ENCODE measurements around the gene TMEM131L.
"Not testable (repeated sequence)": the region's sequence is repeated elsewhere in the genome, so short reads cannot be mapped to it uniquely, and the experiment has no call there.

Gene TMEM131L

GRCh38 chr4:153466081-153466948 lies at the start of gene TMEM131L:
Gene TMEM131L, plus strand, starts transcription at chr4:153466360. Its CDS starts 38 bp downstream, at chr4:153466398.
- no peak for DNase-seq (ENCODE audit: low read depth in 2 of 2)

GRCh38 chr4:153416456-153416855 lies 49.7 kb upstream of the TMEM131L start:
- not testable (repeated sequence) for DNase-seq (ENCODE audit: low read depth in 2 of 2)

- DNase-seq (ENCODE audit: low read depth in 2 of 2): no peak
Measured at GRCh38 chr4:153418121-153418520, 48.0 kb upstream of the TMEM131L start.

GRCh38 chr4:153418558-153418957 lies 47.6 kb upstream of the TMEM131L start:
- DNase-seq (ENCODE audit: low read depth in 2 of 2): no peak

- no peak for DNase-seq (ENCODE audit: low read depth in 2 of 2)
Measured at GRCh38 chr4:153419029-153419428, 47.1 kb upstream of the TMEM131L start.

- DNase-seq (ENCODE audit: low read depth in 2 of 2): no peak
Measured at GRCh38 chr4:153419673-153420278, 46.4 kb upstream of the TMEM131L start.

- DNase-seq (ENCODE audit: low read depth in 2 of 2): no peak
Measured at GRCh38 chr4:153420361-153420760, 45.8 kb upstream of the TMEM131L start.

GRCh38 chr4:153421941-153422340 lies 44.2 kb upstream of the TMEM131L start:
- no peak for DNase-seq (ENCODE audit: low read depth in 2 of 2)

GRCh38 chr4:153426207-153426885 lies 39.8 kb upstream of the TMEM131L start:
- no peak for DNase-seq (ENCODE audit: low read depth in 2 of 2)

- no peak for DNase-seq (ENCODE audit: low read depth in 2 of 2)
Measured at GRCh38 chr4:153427363-153428071, 38.6 kb upstream of the TMEM131L start.

GRCh38 chr4:153428941-153429475 lies 37.2 kb upstream of the TMEM131L start:
- DNase-seq (ENCODE audit: low read depth in 2 of 2): no peak

GRCh38 chr4:153432965-153433753 lies 33.0 kb upstream of the TMEM131L start:
- DNase-seq (ENCODE audit: low read depth in 2 of 2): peak; percentile 20 to 36

- DNase-seq (ENCODE audit: low read depth in 2 of 2): no peak
Measured at GRCh38 chr4:153433754-153434105, 32.4 kb upstream of the TMEM131L start.

- no peak for DNase-seq (ENCODE audit: low read depth in 2 of 2)
Measured at GRCh38 chr4:153434190-153434589, 32.0 kb upstream of the TMEM131L start.

GRCh38 chr4:153438916-153439756 lies 27.0 kb upstream of the TMEM131L start:
- peak; percentile 12 for DNase-seq (ENCODE audit: low read depth in 2 of 2)

- no peak for DNase-seq (ENCODE audit: low read depth in 2 of 2)
Measured at GRCh38 chr4:153439831-153440230, 26.3 kb upstream of the TMEM131L start.

GRCh38 chr4:153440475-153440874 lies 25.7 kb upstream of the TMEM131L start:
- no peak for DNase-seq (ENCODE audit: low read depth in 2 of 2)

- no peak for DNase-seq (ENCODE audit: low read depth in 2 of 2)
Measured at GRCh38 chr4:153447175-153447905, 18.8 kb upstream of the TMEM131L start.

- DNase-seq (ENCODE audit: low read depth in 2 of 2): no peak
Measured at GRCh38 chr4:153448003-153448731, 18.0 kb upstream of the TMEM131L start.

All from stimulated activated CD8-positive, alpha-beta memory T cell treated with anti-CD3 and anti-CD28 coated beads, Interleukin-7, amount 100 ng/mL, for 1 hour (primary cell).